Measurements from ENCODE around the gene KCNMA1. TPM values are rescaled to one million over a fixed set of nuclear protein-coding genes. Genes with fewer than 3 reads are reported as not detected.

KCNMA1 gene
- total RNA-seq, 4 donors from 2014 or later, result 10.1 to 32.6 (median 20.1) TPM

GRCh38 chr10:77360835-77361234 is 276.8 kb downstream of the KCNMA1 start:
- DNase-seq (ENCODE audit: low spot score), result no peak
- TF ChIP-seq, protein P1, sequence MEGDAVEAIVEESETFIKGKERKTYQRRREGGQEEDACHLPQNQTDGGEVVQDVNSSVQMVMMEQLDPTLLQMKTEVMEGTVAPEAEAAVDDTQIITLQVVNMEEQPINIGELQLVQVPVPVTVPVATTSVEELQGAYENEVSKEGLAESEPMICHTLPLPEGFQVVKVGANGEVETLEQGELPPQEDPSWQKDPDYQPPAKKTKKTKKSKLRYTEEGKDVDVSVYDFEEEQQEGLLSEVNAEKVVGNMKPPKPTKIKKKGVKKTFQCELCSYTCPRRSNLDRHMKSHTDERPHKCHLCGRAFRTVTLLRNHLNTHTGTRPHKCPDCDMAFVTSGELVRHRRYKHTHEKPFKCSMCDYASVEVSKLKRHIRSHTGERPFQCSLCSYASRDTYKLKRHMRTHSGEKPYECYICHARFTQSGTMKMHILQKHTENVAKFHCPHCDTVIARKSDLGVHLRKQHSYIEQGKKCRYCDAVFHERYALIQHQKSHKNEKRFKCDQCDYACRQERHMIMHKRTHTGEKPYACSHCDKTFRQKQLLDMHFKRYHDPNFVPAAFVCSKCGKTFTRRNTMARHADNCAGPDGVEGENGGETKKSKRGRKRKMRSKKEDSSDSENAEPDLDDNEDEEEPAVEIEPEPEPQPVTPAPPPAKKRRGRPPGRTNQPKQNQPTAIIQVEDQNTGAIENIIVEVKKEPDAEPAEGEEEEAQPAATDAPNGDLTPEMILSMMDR (IDR thresholded peaks at IDR 0.05), result no peak
- ATAC-seq (ENCODE audit: low FRiP score), result no peak

GRCh38 chr10:77359950-77360520 is 277.6 kb downstream of the KCNMA1 start:
- ATAC-seq (ENCODE audit: low FRiP score) (no peak), DNase-seq (ENCODE audit: low spot score) (no peak)
- TF ChIP-seq, protein P1 (IDR thresholded peaks at IDR 0.05), result no peak

DNA sequence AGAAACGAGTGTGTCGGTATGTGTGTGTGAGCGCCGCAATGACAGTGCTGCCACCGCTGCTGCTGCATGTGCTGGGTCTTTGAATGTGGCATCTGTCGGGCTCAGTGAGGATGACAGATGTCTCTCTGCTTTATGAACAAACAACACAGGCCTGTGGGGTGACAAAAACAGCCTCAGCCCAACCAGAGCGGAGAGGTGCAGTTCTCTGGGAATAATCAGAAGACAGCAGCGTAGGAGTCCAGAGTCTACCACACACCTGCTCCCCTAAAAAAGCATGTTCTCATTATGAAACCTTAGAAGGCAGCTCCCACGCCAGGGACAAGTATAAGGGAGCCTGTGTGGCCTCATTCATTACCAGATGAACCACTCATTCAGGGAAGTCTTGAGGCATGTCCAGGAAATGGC is 278.3 kb downstream of the KCNMA1 start:
- ATAC-seq (ENCODE audit: low FRiP score) (no peak), DNase-seq (ENCODE audit: low spot score) (no peak)
- TF ChIP-seq, protein P1 (IDR thresholded peaks at IDR 0.05), result no peak

GRCh38 chr10:77358656-77359055 is 279.0 kb downstream of the KCNMA1 start:
- ATAC-seq (ENCODE audit: low FRiP score), result no peak
- DNase-seq (ENCODE audit: low spot score), result no peak
- TF ChIP-seq, protein P1 (IDR thresholded peaks at IDR 0.05), result no peak

GRCh38 chr10:77357611-77358310 is 279.8 kb downstream of the KCNMA1 start:
- TF ChIP-seq, protein P1 (IDR thresholded peaks at IDR 0.05), result no peak
- no peak for ATAC-seq (ENCODE audit: low FRiP score)
- DNase-seq (ENCODE audit: low spot score), result no peak

DNA sequence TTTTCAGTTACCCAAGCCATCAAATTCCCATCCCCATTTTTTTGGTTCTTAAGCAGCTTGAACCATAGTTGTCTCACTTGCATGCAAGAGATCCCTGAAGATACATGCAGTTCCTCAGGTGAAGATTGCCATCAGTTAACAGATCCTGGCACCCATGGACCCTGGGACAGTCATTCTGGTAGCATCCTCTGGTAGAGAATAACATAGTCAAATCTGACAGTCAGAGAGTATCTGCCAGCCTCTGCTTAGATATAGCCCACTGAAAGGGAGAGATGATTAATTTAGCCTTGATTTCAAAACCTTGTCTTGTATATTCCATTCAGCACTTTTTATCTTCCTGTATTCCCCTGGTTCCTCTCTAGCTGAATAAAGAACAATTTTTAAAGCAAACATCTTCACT is 280.4 kb downstream of the KCNMA1 start:
- ATAC-seq (ENCODE audit: low FRiP score) (no peak), DNase-seq (ENCODE audit: low spot score) (no peak)
- TF ChIP-seq, protein P1 (IDR thresholded peaks at IDR 0.05), result no peak

- no peak for ATAC-seq (ENCODE audit: low FRiP score)
- DNase-seq (ENCODE audit: low spot score), result no peak
- TF ChIP-seq, protein P1 (IDR thresholded peaks at IDR 0.05), result no peak
These were observed 281.8 kb downstream of the KCNMA1 start for GRCh38 chr10:77355844-77356243.
